GM19035 (cell line): ENCODE measurements around the gene SRPK2.

ENCODE experiments used
- ATAC-seq: cut with Tn5 transposase; IDR thresholded peaks from one replicate; pipeline ENCODE4 v1.9.1; 2021; ENCODE audit not compliant: unreplicated experiment

Gene SRPK2

GRCh38 chr7:105149827-105150226, 238.9 kb downstream of the SRPK2 start:
- ATAC-seq: no peak

DNA sequence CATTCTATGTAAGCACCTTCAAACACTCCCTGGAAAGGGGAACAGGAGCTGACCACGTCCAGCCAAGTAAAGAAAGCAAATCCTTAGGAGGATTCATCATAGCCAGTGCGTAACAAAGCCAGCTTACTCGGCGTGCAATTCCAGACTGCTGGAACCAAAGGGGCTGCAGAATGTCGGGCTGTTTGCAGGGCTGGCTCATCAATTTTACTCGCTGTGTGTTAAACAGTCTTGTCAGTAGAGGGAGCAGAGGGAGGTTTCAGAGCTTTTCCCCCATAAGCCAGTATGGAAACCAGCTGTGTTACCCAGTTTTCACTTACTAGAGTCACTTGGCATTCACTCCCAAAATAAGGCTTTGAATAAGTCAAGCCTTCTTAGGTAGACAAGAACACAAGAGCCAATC, 247.7 kb downstream of the SRPK2 start:
- ATAC-seq: no peak

GRCh38 chr7:105139381-105139780, 249.3 kb downstream of the SRPK2 start:
- ATAC-seq: no peak

- no peak for ATAC-seq
Measured at GRCh38 chr7:105137898-105138297, 250.8 kb downstream of the SRPK2 start.

DNA sequence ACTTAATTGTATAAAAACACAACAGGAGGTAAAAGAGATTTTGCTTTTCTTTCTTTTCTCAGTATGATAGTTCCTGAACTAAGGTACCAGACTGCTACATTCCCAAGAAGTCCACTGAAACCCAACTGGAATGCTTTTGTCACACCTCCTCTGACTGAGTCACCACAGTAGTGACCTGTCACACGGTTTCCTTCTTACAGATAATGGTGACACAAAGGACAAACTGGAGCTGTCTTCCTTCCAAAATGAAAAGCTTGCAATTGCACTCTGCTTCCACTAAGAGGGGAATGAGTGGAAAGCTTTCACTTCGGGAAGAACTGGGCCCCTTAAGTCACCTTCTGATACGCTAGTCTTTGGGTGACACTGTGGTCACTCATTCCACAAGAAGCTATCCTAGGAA, 252.5 kb downstream of the SRPK2 start:
- ATAC-seq: no peak

GRCh38 chr7:105133986-105134655, 254.6 kb downstream of the SRPK2 start:
- no peak for ATAC-seq

DNA sequence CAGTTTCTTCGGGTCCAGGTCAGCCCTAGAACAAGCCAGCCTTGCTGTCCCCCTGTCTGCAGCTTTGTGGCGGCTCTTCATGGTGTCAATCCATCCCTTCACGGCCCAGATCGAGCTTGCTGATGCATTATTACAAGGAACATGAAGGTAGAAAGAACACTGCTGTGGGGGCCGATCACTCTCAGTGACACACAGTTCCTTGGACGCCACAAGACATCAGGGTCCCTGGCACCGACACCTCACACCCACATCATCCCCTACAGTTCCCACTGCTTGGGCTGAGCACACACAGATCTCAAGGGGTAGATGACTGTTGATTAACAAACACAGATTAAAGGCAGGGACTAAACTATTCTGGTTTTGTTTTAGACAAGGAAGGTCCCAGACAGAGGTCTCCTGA, 255.4 kb downstream of the SRPK2 start:
- no peak for ATAC-seq

GRCh38 chr7:105132835-105133234, 255.9 kb downstream of the SRPK2 start:
- ATAC-seq: no peak

GRCh38 chr7:105132335-105132734, 256.4 kb downstream of the SRPK2 start:
- ATAC-seq: no peak

DNA sequence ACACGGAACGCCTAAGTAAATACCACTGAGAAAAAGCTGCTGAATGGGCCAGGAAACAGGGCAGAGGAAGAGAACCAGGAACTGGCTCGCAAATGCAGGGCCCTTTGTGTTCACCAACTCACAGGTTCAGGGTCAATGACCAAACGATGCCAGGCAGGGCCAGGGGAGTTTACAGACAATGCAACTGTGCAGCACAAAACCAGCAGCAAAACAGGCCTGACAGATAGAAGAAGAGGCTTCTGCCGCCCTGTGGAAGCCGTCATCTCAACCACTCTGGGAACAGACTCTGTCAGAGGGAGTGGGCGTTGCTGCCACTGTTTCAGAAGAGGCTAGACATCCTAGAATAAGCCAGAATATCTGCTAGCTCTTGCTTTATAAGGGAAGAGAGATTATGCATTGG, 256.8 kb downstream of the SRPK2 start:
- ATAC-seq: no peak

DNA sequence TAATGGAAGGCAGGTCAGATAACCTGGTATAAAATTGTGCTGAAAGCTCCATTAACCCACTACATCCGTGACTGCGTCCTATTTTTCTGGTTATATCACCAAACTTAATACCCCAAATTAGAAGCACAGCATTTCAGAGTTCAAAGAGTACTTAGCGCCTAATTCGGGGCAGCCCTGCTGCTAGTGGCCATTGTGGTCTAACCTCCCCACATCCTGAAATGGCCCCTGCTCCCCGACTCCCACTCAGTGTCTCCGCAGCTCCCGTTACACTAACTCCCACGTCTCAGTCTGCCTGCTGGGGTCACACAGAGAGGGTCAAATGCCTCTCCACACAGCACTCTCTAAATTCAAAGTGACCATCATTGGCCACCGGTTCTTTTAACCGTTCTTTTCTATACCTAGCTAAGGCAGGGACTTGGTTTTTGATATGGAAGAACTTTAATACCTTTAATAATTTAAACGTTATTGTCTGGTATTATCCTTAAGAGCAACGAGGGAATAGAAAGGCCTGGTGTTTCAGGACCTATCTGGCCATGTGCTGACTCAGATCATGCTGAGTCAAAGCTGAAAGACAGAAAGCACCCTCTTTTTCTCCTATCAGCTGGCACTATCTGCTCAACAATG, 257.6 kb downstream of the SRPK2 start:
- ATAC-seq: no peak

- no peak for ATAC-seq
Measured at GRCh38 chr7:105130580-105130979, 258.1 kb downstream of the SRPK2 start.

DNA sequence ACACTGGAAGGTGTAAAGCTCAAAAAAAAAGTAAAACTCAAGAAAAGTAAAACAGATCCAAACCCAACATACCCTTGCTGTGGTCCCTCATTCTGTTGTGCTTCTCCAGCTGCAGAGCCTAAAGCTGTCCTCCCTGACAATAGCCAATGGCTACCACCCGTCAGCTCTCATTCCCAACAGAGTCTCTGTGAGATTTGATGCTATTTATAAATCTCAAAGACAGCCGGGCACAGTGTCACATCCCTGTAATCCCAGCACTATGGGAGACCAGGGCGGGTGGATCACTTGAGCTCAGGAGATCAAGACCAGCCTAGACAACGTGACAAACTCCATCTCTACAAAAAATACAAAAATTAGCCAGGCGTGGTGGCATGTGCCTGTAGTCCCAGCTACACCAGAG, 258.7 kb downstream of the SRPK2 start:
- ATAC-seq: no peak

DNA sequence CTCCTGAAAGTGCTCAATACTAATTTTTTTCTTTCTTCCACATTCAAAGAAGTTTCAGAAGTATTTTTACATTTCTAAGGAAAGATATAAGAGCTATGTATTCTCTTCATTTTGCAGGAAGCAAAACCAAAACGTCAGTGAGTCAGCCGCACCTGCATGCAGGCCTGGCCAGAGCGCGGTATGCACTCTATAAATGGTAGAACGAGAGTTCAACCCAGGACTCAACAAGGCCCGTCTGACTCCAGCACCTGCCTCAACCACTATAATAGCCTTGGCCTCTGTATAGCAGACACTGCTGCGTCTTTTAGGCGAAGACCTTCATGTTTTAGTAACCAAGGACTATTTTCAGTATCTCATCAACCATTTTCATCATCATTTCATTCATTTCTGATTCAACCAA, 261.5 kb downstream of the SRPK2 start:
- ATAC-seq: no peak

DNA sequence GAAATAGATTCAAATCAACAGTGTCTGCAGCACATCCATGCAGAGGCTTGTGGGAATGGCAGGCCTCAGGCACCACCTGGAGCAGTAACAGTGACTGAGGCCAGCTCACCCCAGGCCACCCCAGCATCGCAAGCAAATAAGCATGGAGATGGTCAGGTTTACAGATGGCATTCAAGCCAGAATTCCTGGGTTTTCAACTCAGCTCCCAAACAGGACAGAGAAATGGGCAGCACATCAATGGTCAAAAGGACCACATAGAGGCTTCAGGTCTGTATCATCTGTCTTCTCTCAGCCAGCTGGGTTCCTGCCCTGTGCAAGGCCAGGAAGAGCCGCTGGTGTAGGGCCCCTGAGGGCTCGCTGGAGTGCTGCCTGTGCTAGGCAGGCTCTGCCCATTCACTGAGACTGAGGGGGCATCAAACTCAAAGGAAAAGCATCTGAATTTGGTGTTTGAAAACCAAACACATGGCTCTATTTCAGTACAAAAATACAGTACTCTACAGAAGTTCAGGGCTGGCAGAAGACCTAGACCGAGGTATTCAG, 262.2 kb downstream of the SRPK2 start:
- ATAC-seq: no peak

- ATAC-seq: no peak
Measured at GRCh38 chr7:105125745-105126144, 263.0 kb downstream of the SRPK2 start.

DNA sequence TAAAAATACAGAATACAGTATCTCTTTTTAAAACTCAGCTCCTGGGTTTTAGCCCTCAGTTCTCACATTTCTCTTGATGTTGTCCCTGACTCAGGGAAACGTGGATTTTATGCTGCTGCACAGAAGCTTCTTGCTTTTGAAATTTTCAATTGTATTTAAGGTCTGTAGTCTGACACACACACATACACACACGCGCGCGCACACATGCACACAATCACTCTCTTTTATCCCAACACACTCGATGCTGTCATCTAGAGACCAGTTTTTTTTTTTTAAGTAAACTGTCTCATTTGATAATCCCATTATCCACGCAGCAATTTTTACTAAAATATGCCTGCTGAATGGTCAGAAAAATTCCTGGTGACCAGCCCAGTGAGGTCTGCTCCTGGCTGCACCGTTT, 266.1 kb downstream of the SRPK2 start:
- ATAC-seq: no peak

- ATAC-seq: no peak
Measured at GRCh38 chr7:105118612-105119600, 269.8 kb downstream of the SRPK2 start.

- no peak for ATAC-seq
Measured at GRCh38 chr7:105112440-105113418, 276.0 kb downstream of the SRPK2 start.

DNA sequence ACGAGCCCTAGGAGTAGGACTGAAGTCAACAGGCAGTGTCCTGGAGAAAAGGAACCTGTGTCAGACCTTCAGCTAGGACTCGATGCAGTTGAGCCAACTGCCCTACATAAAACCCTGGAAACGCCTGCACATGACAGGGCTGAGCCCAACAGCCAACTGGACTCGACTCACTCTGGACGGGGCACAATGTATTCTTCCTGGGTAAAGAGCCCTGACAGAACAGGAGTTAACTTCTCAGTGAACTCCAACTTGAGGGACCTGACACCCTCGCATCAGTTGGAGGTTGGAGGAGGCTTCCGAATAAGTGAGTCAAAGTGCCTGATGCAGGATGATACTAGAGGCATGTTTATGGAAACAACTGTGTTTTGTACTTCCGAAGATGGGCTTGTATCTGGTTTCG, 281.3 kb downstream of the SRPK2 start:
- no peak for ATAC-seq
